ENCODE data around the gene HNRNPC. TPM values are rescaled to one million over a fixed set of nuclear protein-coding genes. Genes with fewer than 3 reads are reported as not detected.
"Not testable (repeated sequence)": the region's sequence is repeated elsewhere in the genome, so short reads cannot be mapped to it uniquely, and the experiment has no call there.

HNRNPC gene
- polyA plus RNA-seq (2013, experiment 1 of 2), result 908 TPM
- polyA plus RNA-seq (2013, experiment 2 of 2), result 975 TPM

GRCh38 chr14:21269252-21270046, at the start of gene HNRNPC:
TSS of gene HNRNPC (minus strand) at chr14:21269442. CDS start at chr14:21234193, 35,249 bp downstream.
- H3K9me3 ChIP-seq (ENCODE audit: insufficient read depth, low read depth, low read length), result no peaks in the 10 kb centered on the region
- under 1% methylated on average over 45 of the region's 49 CpGs for whole genome bisulfite sequencing
- H3K27ac ChIP-seq (ENCODE audit: low read depth, low read length), result peak within 1 kb of the TSS; percentile 93
- H3K4me1 ChIP-seq (ENCODE audit: insufficient read depth, low read length), result peaks cover 21% of the 10 kb centered on the region; the same call in 1 of the 2 replicates
- H3K4me3 ChIP-seq (ENCODE audit: low read length), result peak within 1 kb of the TSS; percentile 98
- H3K36me3 ChIP-seq (ENCODE audit: insufficient read depth, low read length), result peaks cover 41% of the 10 kb centered on the region
- peak within 1 kb of the TSS; percentile 100 for H3K9ac ChIP-seq (ENCODE audit: low read depth, low read length)
- H3K27me3 ChIP-seq (ENCODE audit: insufficient read depth, low read length), result no peaks in the 10 kb centered on the region

- Histone ChIP-seq H3K4me3 (ENCODE audit: low read length) (no peak overlapping the region), H3K27ac (ENCODE audit: low read depth, low read length) (no peak overlapping the region), H3K4me1 (ENCODE audit: insufficient read depth, low read length) (peaks cover 6% of the 10 kb centered on the region), H3K27me3 (ENCODE audit: insufficient read depth, low read length) (no peaks in the 10 kb centered on the region), H3K9ac (ENCODE audit: low read depth, low read length) (no peak overlapping the region), H3K36me3 (ENCODE audit: insufficient read depth, low read length) (no peaks in the 10 kb centered on the region), H3K9me3 (ENCODE audit: insufficient read depth, low read depth, low read length) (no peaks in the 10 kb centered on the region)
- WGBS, result 85% methylated on average over 3 of the region's 3 CpGs
Measured at GRCh38 chr14:21317398-21317797, 48.2 kb upstream of the HNRNPC start.

GRCh38 chr14:21313512-21313911, 44.3 kb upstream of the HNRNPC start:
- 94% methylated on average over 12 of the region's 12 CpGs for WGBS
- Histone ChIP-seq H3K27me3 (ENCODE audit: insufficient read depth, low read length) (no peaks in the 10 kb centered on the region), H3K27ac (ENCODE audit: low read depth, low read length) (no peak overlapping the region), H3K4me1 (ENCODE audit: insufficient read depth, low read length) (peaks cover 7% of the 10 kb centered on the region), H3K9ac (ENCODE audit: low read depth, low read length) (no peak overlapping the region), H3K4me3 (ENCODE audit: low read length) (no peak overlapping the region), H3K9me3 (ENCODE audit: insufficient read depth, low read depth, low read length) (no peaks in the 10 kb centered on the region), H3K36me3 (ENCODE audit: insufficient read depth, low read length) (no peaks in the 10 kb centered on the region)

- H3K4me1 ChIP-seq (ENCODE audit: insufficient read depth, low read length), result peaks cover 21% of the 10 kb centered on the region
- WGBS, result 88% methylated on average over 2 of the region's 2 CpGs
- no peaks in the 10 kb centered on the region for H3K36me3 ChIP-seq (ENCODE audit: insufficient read depth, low read length)
- no peak overlapping the region for H3K4me3 ChIP-seq (ENCODE audit: low read length)
- H3K27ac ChIP-seq (ENCODE audit: low read depth, low read length), result no peak overlapping the region
- H3K27me3 ChIP-seq (ENCODE audit: insufficient read depth, low read length), result no peaks in the 10 kb centered on the region
- H3K9me3 ChIP-seq (ENCODE audit: insufficient read depth, low read depth, low read length), result no peaks in the 10 kb centered on the region
- H3K9ac ChIP-seq (ENCODE audit: low read depth, low read length), result no peak overlapping the region
Measured at GRCh38 chr14:21311614-21312013, 42.4 kb upstream of the HNRNPC start.

- 100% methylated on average over 1 of the region's 3 CpGs for WGBS
- H3K4me1 ChIP-seq (ENCODE audit: insufficient read depth, low read length), result peaks cover 21% of the 10 kb centered on the region
- H3K36me3 ChIP-seq (ENCODE audit: insufficient read depth, low read length), result no peaks in the 10 kb centered on the region
- no peak overlapping the region for H3K27ac ChIP-seq (ENCODE audit: low read depth, low read length)
- H3K27me3 ChIP-seq (ENCODE audit: insufficient read depth, low read length), result no peaks in the 10 kb centered on the region
- no peak overlapping the region for H3K4me3 ChIP-seq (ENCODE audit: low read length)
- H3K9ac ChIP-seq (ENCODE audit: low read depth, low read length), result no peak overlapping the region
- H3K9me3 ChIP-seq (ENCODE audit: insufficient read depth, low read depth, low read length), result no peaks in the 10 kb centered on the region
Measured at GRCh38 chr14:21309956-21310355, 40.7 kb upstream of the HNRNPC start.

- Histone ChIP-seq H3K4me3 (ENCODE audit: low read length) (peak overlapping the region; percentile 35), H3K27ac (ENCODE audit: low read depth, low read length) (peak overlapping the region; percentile 93), H3K27me3 (ENCODE audit: insufficient read depth, low read length) (no peaks in the 10 kb centered on the region), H3K36me3 (ENCODE audit: insufficient read depth, low read length) (no peaks in the 10 kb centered on the region), H3K4me1 (ENCODE audit: insufficient read depth, low read length) (peaks cover 21% of the 10 kb centered on the region), H3K9ac (ENCODE audit: low read depth, low read length) (peak overlapping the region; percentile 82), H3K9me3 (ENCODE audit: insufficient read depth, low read depth, low read length) (no peaks in the 10 kb centered on the region)
- 59% methylated on average over 8 of the region's 8 CpGs for WGBS
Measured at GRCh38 chr14:21309238-21309636, 40.0 kb upstream of the HNRNPC start.

GRCh38 chr14:21308479-21309237, 39.4 kb upstream of the HNRNPC start:
- Histone ChIP-seq H3K9me3 (ENCODE audit: insufficient read depth, low read depth, low read length) (no peaks in the 10 kb centered on the region), H3K27ac (ENCODE audit: low read depth, low read length) (peak overlapping the region; percentile 93), H3K27me3 (ENCODE audit: insufficient read depth, low read length) (no peaks in the 10 kb centered on the region), H3K36me3 (ENCODE audit: insufficient read depth, low read length) (no peaks in the 10 kb centered on the region), H3K4me3 (ENCODE audit: low read length) (peak overlapping the region; percentile 67), H3K4me1 (ENCODE audit: insufficient read depth, low read length) (peaks cover 21% of the 10 kb centered on the region), H3K9ac (ENCODE audit: low read depth, low read length) (peak overlapping the region; percentile 94)
- under 1% methylated on average over 16 of the region's 16 CpGs for WGBS

- Histone ChIP-seq H3K4me3 (ENCODE audit: low read length) (peak overlapping the region; percentile 67), H3K36me3 (ENCODE audit: insufficient read depth, low read length) (no peaks in the 10 kb centered on the region), H3K27ac (ENCODE audit: low read depth, low read length) (peak overlapping the region; percentile 90), H3K4me1 (ENCODE audit: insufficient read depth, low read length) (peaks cover 21% of the 10 kb centered on the region), H3K9ac (ENCODE audit: low read depth, low read length) (peak overlapping the region; percentile 94), H3K27me3 (ENCODE audit: insufficient read depth, low read length) (no peaks in the 10 kb centered on the region), H3K9me3 (ENCODE audit: insufficient read depth, low read depth, low read length) (no peaks in the 10 kb centered on the region)
Measured at GRCh38 chr14:21308132-21308478, 38.9 kb upstream of the HNRNPC start.

- H3K9ac ChIP-seq (ENCODE audit: low read depth, low read length), result peak overlapping the region; percentile 94
- peaks cover 21% of the 10 kb centered on the region for H3K4me1 ChIP-seq (ENCODE audit: insufficient read depth, low read length)
- H3K36me3 ChIP-seq (ENCODE audit: insufficient read depth, low read length), result no peaks in the 10 kb centered on the region
- peak overlapping the region; percentile 90 for H3K27ac ChIP-seq (ENCODE audit: low read depth, low read length)
- no peaks in the 10 kb centered on the region for H3K27me3 ChIP-seq (ENCODE audit: insufficient read depth, low read length)
- 90% methylated on average over 2 of the region's 3 CpGs for WGBS
- H3K9me3 ChIP-seq (ENCODE audit: insufficient read depth, low read depth, low read length), result no peaks in the 10 kb centered on the region
- peak overlapping the region; percentile 67 for H3K4me3 ChIP-seq (ENCODE audit: low read length)
Measured at GRCh38 chr14:21307637-21308036, 38.4 kb upstream of the HNRNPC start.

GRCh38 chr14:21302836-21303140, 33.5 kb upstream of the HNRNPC start:
- not testable (repeated sequence) for H3K4me3 ChIP-seq (ENCODE audit: low read length); H3K36me3 ChIP-seq (ENCODE audit: insufficient read depth, low read length); H3K27ac ChIP-seq (ENCODE audit: low read depth, low read length); H3K9me3 ChIP-seq (ENCODE audit: insufficient read depth, low read depth, low read length); H3K9ac ChIP-seq (ENCODE audit: low read depth, low read length)
- Histone ChIP-seq H3K27me3 (ENCODE audit: insufficient read depth, low read length) (peaks cover 13% of the 10 kb centered on the region), H3K4me1 (ENCODE audit: insufficient read depth, low read length) (peaks cover 10% of the 10 kb centered on the region)
- WGBS, result 99% methylated on average over 2 of the region's 2 CpGs

GRCh38 chr14:21302013-21302835, 33.0 kb upstream of the HNRNPC start:
- H3K36me3 ChIP-seq (ENCODE audit: insufficient read depth, low read length), result no peaks in the 10 kb centered on the region
- H3K9ac ChIP-seq (ENCODE audit: low read depth, low read length), result no peak overlapping the region
- no peaks in the 10 kb centered on the region for H3K9me3 ChIP-seq (ENCODE audit: insufficient read depth, low read depth, low read length)
- H3K4me3 ChIP-seq (ENCODE audit: low read length), result no peak overlapping the region
- H3K27ac ChIP-seq (ENCODE audit: low read depth, low read length), result no peak overlapping the region
- peaks cover 5% of the 10 kb centered on the region for H3K4me1 ChIP-seq (ENCODE audit: insufficient read depth, low read length)
- WGBS, result 92% methylated on average over 8 of the region's 8 CpGs
- peaks cover 13% of the 10 kb centered on the region for H3K27me3 ChIP-seq (ENCODE audit: insufficient read depth, low read length)
